ENCODE results near the gene WLS.

The WLS gene

GRCh38 chr1:68221980-68222373 lies 10.3 kb downstream of the WLS start:
- no peak for DNase-seq (ENCODE audit: low read depth, low spot score)
- TF ChIP-seq POLR2AphosphoS5 (IDR thresholded peaks at IDR 0.05; ENCODE audit: borderline replicate concordance, low read depth, low read length) (no peak), EZH2 (IDR thresholded peaks at IDR 0.05) (no peak), FOXP2 (optimal IDR thresholded peaks at IDR 0.05; ENCODE audit: control extremely low read depth, extremely low read length, insufficient read depth) (no peak)
- no peaks in the 10 kb centered on the region for H3K9me3 ChIP-seq (ENCODE audit: low read depth, low read length)
- H3K4me3 ChIP-seq = peak overlapping the region; percentile 44
- H3K9ac ChIP-seq (ENCODE audit: insufficient read length) = no peak overlapping the region
- peaks cover 11% of the 10 kb centered on the region; the same call in 1 of the 2 replicates for H3K36me3 ChIP-seq (ENCODE audit: insufficient read depth, low read length)
- peak overlapping the region; percentile 74 for H3K27ac ChIP-seq

- Histone ChIP-seq H3K36me3 (ENCODE audit: insufficient read depth, low read length) (peaks cover 5% of the 10 kb centered on the region; the same call in 1 of the 2 replicates), H3K9ac (ENCODE audit: insufficient read length) (peak overlapping the region; percentile 39), H3K4me3 (peak overlapping the region; percentile 44), H3K9me3 (ENCODE audit: low read depth, low read length) (no peaks in the 10 kb centered on the region), H3K27ac (peak overlapping the region; percentile 74)
- no peak for TF ChIP-seq POLR2AphosphoS5 (IDR thresholded peaks at IDR 0.05; ENCODE audit: borderline replicate concordance, low read depth, low read length)
- TF ChIP-seq EZH2 (IDR thresholded peaks at IDR 0.05) = no peak
- no peak for TF ChIP-seq FOXP2 (optimal IDR thresholded peaks at IDR 0.05; ENCODE audit: control extremely low read depth, extremely low read length, insufficient read depth)
- DNase-seq (ENCODE audit: low read depth, low spot score) = no peak
Measured at GRCh38 chr1:68221001-68221979, 11.0 kb downstream of the WLS start.

- H3K36me3 ChIP-seq (ENCODE audit: insufficient read depth, low read length) = no peaks in the 10 kb centered on the region; the same call in 1 of the 2 replicates
- no peak for DNase-seq (ENCODE audit: low read depth, low spot score)
- no peak overlapping the region for H3K9ac ChIP-seq (ENCODE audit: insufficient read length)
- no peak for TF ChIP-seq EZH2 (IDR thresholded peaks at IDR 0.05)
- TF ChIP-seq POLR2AphosphoS5 (IDR thresholded peaks at IDR 0.05; ENCODE audit: borderline replicate concordance, low read depth, low read length) = no peak
- TF ChIP-seq FOXP2 (optimal IDR thresholded peaks at IDR 0.05; ENCODE audit: control extremely low read depth, extremely low read length, insufficient read depth) = no peak
- no peak overlapping the region for H3K4me3 ChIP-seq
- no peak overlapping the region for H3K27ac ChIP-seq
- H3K9me3 ChIP-seq (ENCODE audit: low read depth, low read length) = no peaks in the 10 kb centered on the region
Measured at GRCh38 chr1:68220420-68220819, 11.9 kb downstream of the WLS start.

GRCh38 chr1:68218490-68218889 lies 13.8 kb downstream of the WLS start:
- Histone ChIP-seq H3K4me3 (peak overlapping the region; percentile 14; the same call in 1 of the 2 replicates), H3K27ac (peak overlapping the region; percentile 68), H3K9me3 (ENCODE audit: low read depth, low read length) (no peaks in the 10 kb centered on the region), H3K9ac (ENCODE audit: insufficient read length) (no peak overlapping the region), H3K36me3 (ENCODE audit: insufficient read depth, low read length) (no peaks in the 10 kb centered on the region)
- no peak for DNase-seq (ENCODE audit: low read depth, low spot score)
- TF ChIP-seq POLR2AphosphoS5 (IDR thresholded peaks at IDR 0.05; ENCODE audit: borderline replicate concordance, low read depth, low read length) = no peak
- TF ChIP-seq FOXP2 (optimal IDR thresholded peaks at IDR 0.05; ENCODE audit: control extremely low read depth, extremely low read length, insufficient read depth) = no peak
- TF ChIP-seq EZH2 (IDR thresholded peaks at IDR 0.05) = no peak

- H3K4me3 ChIP-seq = no peak overlapping the region
- H3K36me3 ChIP-seq (ENCODE audit: insufficient read depth, low read length) = no peaks in the 10 kb centered on the region; the same call in 1 of the 2 replicates
- peak overlapping the region; percentile 68; the same call in 1 of the 2 replicates for H3K27ac ChIP-seq
- no peak for DNase-seq (ENCODE audit: low read depth, low spot score)
- TF ChIP-seq POLR2AphosphoS5 (IDR thresholded peaks at IDR 0.05; ENCODE audit: borderline replicate concordance, low read depth, low read length) (no peak), EZH2 (IDR thresholded peaks at IDR 0.05) (no peak), FOXP2 (optimal IDR thresholded peaks at IDR 0.05; ENCODE audit: control extremely low read depth, extremely low read length, insufficient read depth) (no peak)
- H3K9me3 ChIP-seq (ENCODE audit: low read depth, low read length) = no peaks in the 10 kb centered on the region
- no peak overlapping the region for H3K9ac ChIP-seq (ENCODE audit: insufficient read length)
Measured at GRCh38 chr1:68217618-68218017, 14.7 kb downstream of the WLS start.

GRCh38 chr1:68217060-68217554 lies 15.2 kb downstream of the WLS start:
- no peak for DNase-seq (ENCODE audit: low read depth, low spot score)
- Histone ChIP-seq H3K9me3 (ENCODE audit: low read depth, low read length) (no peaks in the 10 kb centered on the region), H3K4me3 (no peak overlapping the region), H3K27ac (peak overlapping the region; percentile 73), H3K9ac (ENCODE audit: insufficient read length) (no peak overlapping the region), H3K36me3 (ENCODE audit: insufficient read depth, low read length) (no peaks in the 10 kb centered on the region; the same call in 1 of the 2 replicates)
- TF ChIP-seq POLR2AphosphoS5 (IDR thresholded peaks at IDR 0.05; ENCODE audit: borderline replicate concordance, low read depth, low read length) (no peak), EZH2 (IDR thresholded peaks at IDR 0.05) (no peak), FOXP2 (optimal IDR thresholded peaks at IDR 0.05; ENCODE audit: control extremely low read depth, extremely low read length, insufficient read depth) (no peak)

- H3K9ac ChIP-seq (ENCODE audit: insufficient read length) = no peak overlapping the region
- no peaks in the 10 kb centered on the region for H3K9me3 ChIP-seq (ENCODE audit: low read depth, low read length)
- TF ChIP-seq POLR2AphosphoS5 (IDR thresholded peaks at IDR 0.05; ENCODE audit: borderline replicate concordance, low read depth, low read length) (no peak), FOXP2 (optimal IDR thresholded peaks at IDR 0.05; ENCODE audit: control extremely low read depth, extremely low read length, insufficient read depth) (no peak), EZH2 (IDR thresholded peaks at IDR 0.05) (no peak)
- H3K27ac ChIP-seq = peak overlapping the region; percentile 73
- H3K4me3 ChIP-seq = no peak overlapping the region
- DNase-seq (ENCODE audit: low read depth, low spot score) = no peak
- no peaks in the 10 kb centered on the region; the same call in 1 of the 2 replicates for H3K36me3 ChIP-seq (ENCODE audit: insufficient read depth, low read length)
Measured at GRCh38 chr1:68216089-68216772, 16.1 kb downstream of the WLS start.

GRCh38 chr1:68213843-68214242 lies 18.5 kb downstream of the WLS start:
- H3K9ac ChIP-seq (ENCODE audit: insufficient read length) = no peak overlapping the region

More at GRCh38 chr1:68213843-68214242, 18.5 kb downstream of the WLS start:
- no peak for TF ChIP-seq EZH2 (IDR thresholded peaks at IDR 0.05)
- TF ChIP-seq POLR2AphosphoS5 (IDR thresholded peaks at IDR 0.05; ENCODE audit: borderline replicate concordance, low read depth, low read length) = peak; percentile 40; the same call in 1 of the 2 replicates
- TF ChIP-seq FOXP2 (optimal IDR thresholded peaks at IDR 0.05; ENCODE audit: control extremely low read depth, extremely low read length, insufficient read depth) = peak; percentile 89
- DNase-seq (ENCODE audit: low read depth, low spot score) = peak; percentile 99
- H3K9me3 ChIP-seq (ENCODE audit: low read depth, low read length) = no peaks in the 10 kb centered on the region
- peak overlapping the region; percentile 91 for H3K27ac ChIP-seq
- H3K4me3 ChIP-seq = peak overlapping the region; percentile 59
- no peaks in the 10 kb centered on the region; the same call in 1 of the 2 replicates for H3K36me3 ChIP-seq (ENCODE audit: insufficient read depth, low read length)
